Prostate gland (tissue), 2 donors: ENCODE results near the gene IGF1R. TPM values are rescaled to one million over a fixed set of nuclear protein-coding genes. Genes with fewer than 3 reads are reported as not detected.

ENCODE experiments used
- DNase-seq: peaks from one replicate; pipeline ENCODE4 v3.0.0-alpha.2; 2019; ENCODE audit warnings: low spot score
- H3K27ac ChIP-seq, 2 donors: fragments of 200-600 bp; sonication (generic); 2 replicates each; pipeline ENCODE4 v1.5.1; 2017 to 2019
- H3K27me3 ChIP-seq: fragments of 200-600 bp; sonication (generic); replicated peaks from 2 replicates; pipeline ENCODE4 v1.5.1; 2019; ENCODE audit not compliant: insufficient read depth
- H3K36me3 ChIP-seq, 2 donors: fragments of 200-600 bp; sonication (generic); 1 replicate in 1 of 2; 2 replicates in 1 of 2; pipeline versions ENCODE4 v1.5.1 to v1.8.1; 2017 to 2019
- H3K4me1 ChIP-seq: fragments of 200-600 bp; sonication (generic); replicated peaks from 2 replicates; pipeline ENCODE4 v1.5.1; 2019
- H3K4me3 ChIP-seq, 2 donors: fragments of 200-600 bp; sonication (generic); 2 replicates each; pipeline ENCODE4 v1.5.1; 2017 to 2019
- H3K9me3 ChIP-seq: fragments of 200-600 bp; sonication (generic); 2 replicates; pipeline ENCODE4 v1.5.1; 2017
- CTCF ChIP-seq, 4 experiments: fragments of 200-600 bp in 2 of 4; fragments of 450-650 bp in 2 of 4; sonication (generic) in 2 of 4; IDR thresholded peaks; 1 replicate in 3 of 4; 2 replicates in 1 of 4; pipeline ENCODE4 v1.5.1; 2016 to 2019; ENCODE audit warnings: antibody characterized with exemption in 4 of 4, mild to moderate bottlenecking in 2 of 4, moderate library complexity in 2 of 4
- POLR2A ChIP-seq: fragments of 450-650 bp; IDR thresholded peaks from one replicate; pipeline ENCODE4 v1.6.1; 2016; ENCODE audit warnings: antibody characterized with exemption, mild to moderate bottlenecking
- POLR2AphosphoS5 ChIP-seq: sonication (generic); formaldehyde crosslinking; IDR thresholded peaks from one replicate; pipeline ENCODE4 v1.6.1; 2017; ENCODE audit warnings: antibody characterized with exemption
- WGBS: methylation state at CpG from one replicate; pipeline ENCODE4 v1.1.5; 2018; 5-methylcytosine and 5-hydroxymethylcytosine counted together
- intact Hi-C: fragments of 100-400 bp; cut with DNase I; formaldehyde crosslinking; loops from one replicate; pipeline ENCODE4 v1.14.2; 2022
- total RNA-seq, 2 donors: library from RNA; depleted of rRNA; stranded (reverse); fragments of >200 nt; gene quantifications; one replicate each; pipeline ENCODE4 v1.1.0, GENCODE V29; 2016

The IGF1R gene
- total RNA-seq, 2 donors from 2014 or later = 190 to 216 TPM

GRCh38 chr15:98878862-98879261 lies 230.5 kb downstream of the IGF1R start:
- Histone ChIP-seq H3K27ac (peak overlapping the region in 1 of 2 donors; percentile 9), H3K27me3 (no peaks in the 10 kb centered on the region), H3K36me3 (no peaks in the 10 kb centered on the region), H3K9me3 (no peaks in the 10 kb centered on the region), H3K4me3 (no peak overlapping the region), H3K4me1 (peaks cover 9% of the 10 kb centered on the region)
- intact Hi-C loops = no loop called here
- TF ChIP-seq CTCF (IDR thresholded peaks at IDR 0.05) (no peak), POLR2AphosphoS5 (no peak), POLR2A (no peak)
- DNase-seq = no peak
- WGBS = 95% methylated on average over 14 of the region's 14 CpGs

GRCh38 chr15:98881526-98882520 lies 233.5 kb downstream of the IGF1R start:
- H3K4me1 ChIP-seq = no peaks in the 10 kb centered on the region
- no peak for DNase-seq
- H3K4me3 ChIP-seq = no peak overlapping the region
- no peaks in the 10 kb centered on the region for H3K36me3 ChIP-seq
- intact Hi-C loops = no loop called here
- no peaks in the 10 kb centered on the region for H3K9me3 ChIP-seq
- H3K27ac ChIP-seq = no peak overlapping the region
- no peaks in the 10 kb centered on the region for H3K27me3 ChIP-seq
- 78% methylated on average over 14 of the region's 14 CpGs for WGBS
- no peak for TF ChIP-seq POLR2AphosphoS5
- TF ChIP-seq CTCF (IDR thresholded peaks at IDR 0.05) = peak; percentile 29 to 66 (median 55)

- no peaks in the 10 kb centered on the region for H3K36me3 ChIP-seq
- no peaks in the 10 kb centered on the region for H3K27me3 ChIP-seq
- no peak for DNase-seq
- 57% methylated on average over 11 of the region's 11 CpGs for WGBS
- no peak overlapping the region for H3K4me3 ChIP-seq
- no peaks in the 10 kb centered on the region for H3K4me1 ChIP-seq
- no peak for TF ChIP-seq POLR2AphosphoS5
- TF ChIP-seq CTCF (IDR thresholded peaks at IDR 0.05) = no peak
- TF ChIP-seq POLR2A = no peak
- no peaks in the 10 kb centered on the region for H3K9me3 ChIP-seq
- intact Hi-C loops = no loop called here
- no peak overlapping the region for H3K27ac ChIP-seq
Observed at GRCh38 chr15:98883478-98883877, 235.1 kb downstream of the IGF1R start.

GRCh38 chr15:98884894-98885293 lies 236.6 kb downstream of the IGF1R start:
- DNase-seq = no peak
- no peaks in the 10 kb centered on the region for H3K27me3 ChIP-seq
- intact Hi-C loops = no loop called here
- no peak overlapping the region for H3K4me3 ChIP-seq
- TF ChIP-seq POLR2AphosphoS5 = no peak
- no peak for TF ChIP-seq POLR2A
- no peak for TF ChIP-seq CTCF (IDR thresholded peaks at IDR 0.05)
- H3K27ac ChIP-seq = no peak overlapping the region
- no peaks in the 10 kb centered on the region for H3K4me1 ChIP-seq
- H3K9me3 ChIP-seq = no peaks in the 10 kb centered on the region
- WGBS = 47% methylated on average over 3 of the region's 3 CpGs
- H3K36me3 ChIP-seq = no peaks in the 10 kb centered on the region

- no peaks in the 10 kb centered on the region for H3K36me3 ChIP-seq
- DNase-seq = no peak
- H3K9me3 ChIP-seq = no peaks in the 10 kb centered on the region
- intact Hi-C loops = no loop called here
- no peak overlapping the region for H3K4me3 ChIP-seq
- no peak overlapping the region for H3K27ac ChIP-seq
- TF ChIP-seq CTCF (IDR thresholded peaks at IDR 0.05) (no peak), POLR2AphosphoS5 (no peak), POLR2A (no peak)
- 91% methylated on average over 8 of the region's 8 CpGs for WGBS
- H3K27me3 ChIP-seq = no peaks in the 10 kb centered on the region
- no peaks in the 10 kb centered on the region for H3K4me1 ChIP-seq
Observed at GRCh38 chr15:98887976-98888375, 239.6 kb downstream of the IGF1R start.
